ENCODE results near the gene ANTXRL. TPM values are rescaled to one million over a fixed set of nuclear protein-coding genes. Genes with fewer than 3 reads are reported as not detected.
"Not testable (repeated sequence)": the region's sequence is repeated elsewhere in the genome, so short reads cannot be mapped to it uniquely, and the experiment has no call there.

The ANTXRL gene
- total RNA-seq, 4 donors from 2014 or later = not detected

DNA sequence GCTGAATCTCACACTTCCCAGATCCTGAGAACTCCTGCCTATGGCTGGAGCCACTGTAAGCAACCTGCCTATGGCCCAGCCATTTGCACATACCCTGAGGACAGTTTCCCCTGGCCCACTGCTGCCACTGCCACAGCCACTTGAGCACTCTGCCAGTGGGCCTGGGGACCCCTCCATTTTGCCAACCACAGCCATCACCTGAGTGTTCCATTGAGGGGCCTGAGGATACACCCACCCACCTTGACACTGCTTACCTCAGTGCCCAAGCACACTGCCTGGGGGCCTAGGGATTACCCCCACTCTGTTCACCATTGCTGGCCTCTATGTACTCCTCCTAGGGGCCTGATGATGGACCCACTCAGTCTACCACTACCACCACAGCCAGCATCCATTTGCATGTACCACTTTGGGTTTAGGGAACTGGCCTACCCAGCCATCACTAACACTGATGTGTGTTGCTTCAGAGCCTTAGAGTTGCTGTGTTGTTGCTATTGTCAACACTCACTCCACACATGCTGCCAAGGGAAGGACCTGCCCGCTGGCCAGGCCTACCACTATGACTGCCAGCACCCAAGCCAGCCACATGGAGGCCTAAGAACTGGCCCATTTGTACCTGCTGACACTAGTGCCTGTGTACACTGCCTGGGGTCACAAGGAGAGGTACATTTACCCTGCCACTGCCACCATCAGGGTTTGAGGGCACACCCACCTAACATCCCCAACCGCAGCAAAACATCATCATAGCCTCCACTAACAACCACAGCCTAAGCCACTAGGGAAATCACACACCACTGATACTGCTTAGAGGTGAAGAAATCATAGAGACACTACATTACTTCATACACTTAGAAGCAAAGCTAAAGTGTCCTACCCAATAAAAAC lies 45.9 kb upstream of the ANTXRL start:
- Histone ChIP-seq H3K9me3 (peaks cover 0 to 5% (median 0%) of the 10 kb centered on the region in 3 donors), H3K4me1 (no peaks in the 10 kb centered on the region), H3K27ac (no peak overlapping the region), H3K27me3 (no peaks in the 10 kb centered on the region), H3K36me3 (no peaks in the 10 kb centered on the region), H3K4me3 (no peak overlapping the region)
- intact Hi-C loops (cut with DNase I; ENCODE audit: low total_unique reads) (no loop called here), in situ Hi-C loops (cut with MboI; ENCODE audit: low sequenced_read_pairs in 4 of 4) (no loop called here)
- TF ChIP-seq, protein P1, sequence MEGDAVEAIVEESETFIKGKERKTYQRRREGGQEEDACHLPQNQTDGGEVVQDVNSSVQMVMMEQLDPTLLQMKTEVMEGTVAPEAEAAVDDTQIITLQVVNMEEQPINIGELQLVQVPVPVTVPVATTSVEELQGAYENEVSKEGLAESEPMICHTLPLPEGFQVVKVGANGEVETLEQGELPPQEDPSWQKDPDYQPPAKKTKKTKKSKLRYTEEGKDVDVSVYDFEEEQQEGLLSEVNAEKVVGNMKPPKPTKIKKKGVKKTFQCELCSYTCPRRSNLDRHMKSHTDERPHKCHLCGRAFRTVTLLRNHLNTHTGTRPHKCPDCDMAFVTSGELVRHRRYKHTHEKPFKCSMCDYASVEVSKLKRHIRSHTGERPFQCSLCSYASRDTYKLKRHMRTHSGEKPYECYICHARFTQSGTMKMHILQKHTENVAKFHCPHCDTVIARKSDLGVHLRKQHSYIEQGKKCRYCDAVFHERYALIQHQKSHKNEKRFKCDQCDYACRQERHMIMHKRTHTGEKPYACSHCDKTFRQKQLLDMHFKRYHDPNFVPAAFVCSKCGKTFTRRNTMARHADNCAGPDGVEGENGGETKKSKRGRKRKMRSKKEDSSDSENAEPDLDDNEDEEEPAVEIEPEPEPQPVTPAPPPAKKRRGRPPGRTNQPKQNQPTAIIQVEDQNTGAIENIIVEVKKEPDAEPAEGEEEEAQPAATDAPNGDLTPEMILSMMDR (IDR thresholded peaks at IDR 0.05 in 4 of 5, conservative IDR thresholded peaks at IDR 0.05 in 1 of 5) = no peak
- TF ChIP-seq POLR2A (IDR thresholded peaks at IDR 0.05) = no peak
- ATAC-seq (no peak), DNase-seq (no peak)

DNA sequence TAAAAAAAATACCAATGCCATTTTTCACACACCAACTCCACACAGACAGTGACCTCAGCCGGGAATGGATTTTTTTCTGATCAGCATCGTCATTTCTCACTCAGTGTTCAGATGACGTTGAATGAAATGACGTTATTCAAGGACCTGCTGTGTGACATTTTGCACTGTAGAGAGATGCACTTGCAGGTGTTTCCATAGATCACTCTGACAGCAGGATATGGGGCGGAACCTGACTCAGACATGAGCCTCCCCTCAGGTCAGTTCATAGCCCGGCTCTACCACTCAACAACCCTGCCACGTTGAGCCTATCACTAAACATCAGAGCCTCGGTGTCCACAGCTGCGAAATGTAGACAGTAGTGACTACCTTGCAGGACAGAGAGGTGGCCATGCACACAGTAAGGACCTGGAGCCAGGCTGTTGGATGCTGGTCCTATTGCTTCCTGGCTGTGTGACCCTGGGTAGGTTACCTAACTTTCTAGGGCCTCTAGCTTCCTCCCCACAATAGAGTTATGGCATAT lies 41.4 kb upstream of the ANTXRL start:
- H3K36me3 ChIP-seq = no peaks in the 10 kb centered on the region
- no peak overlapping the region for H3K4me3 ChIP-seq
- TF ChIP-seq, protein P1 (IDR thresholded peaks at IDR 0.05 in 4 of 5, conservative IDR thresholded peaks at IDR 0.05 in 1 of 5) = no peak
- TF ChIP-seq POLR2A (IDR thresholded peaks at IDR 0.05) = no peak
- ATAC-seq = no peak
- H3K9me3 ChIP-seq = peaks cover 0 to 5% (median 0%) of the 10 kb centered on the region in 3 donors
- in situ Hi-C loops (cut with MboI; ENCODE audit: low sequenced_read_pairs in 4 of 4) = no loop called here
- H3K27ac ChIP-seq = no peak overlapping the region
- no peaks in the 10 kb centered on the region for H3K4me1 ChIP-seq
- no peak for DNase-seq
- no peaks in the 10 kb centered on the region for H3K27me3 ChIP-seq
- intact Hi-C loops (cut with DNase I; ENCODE audit: low total_unique reads) = no loop called here

DNA sequence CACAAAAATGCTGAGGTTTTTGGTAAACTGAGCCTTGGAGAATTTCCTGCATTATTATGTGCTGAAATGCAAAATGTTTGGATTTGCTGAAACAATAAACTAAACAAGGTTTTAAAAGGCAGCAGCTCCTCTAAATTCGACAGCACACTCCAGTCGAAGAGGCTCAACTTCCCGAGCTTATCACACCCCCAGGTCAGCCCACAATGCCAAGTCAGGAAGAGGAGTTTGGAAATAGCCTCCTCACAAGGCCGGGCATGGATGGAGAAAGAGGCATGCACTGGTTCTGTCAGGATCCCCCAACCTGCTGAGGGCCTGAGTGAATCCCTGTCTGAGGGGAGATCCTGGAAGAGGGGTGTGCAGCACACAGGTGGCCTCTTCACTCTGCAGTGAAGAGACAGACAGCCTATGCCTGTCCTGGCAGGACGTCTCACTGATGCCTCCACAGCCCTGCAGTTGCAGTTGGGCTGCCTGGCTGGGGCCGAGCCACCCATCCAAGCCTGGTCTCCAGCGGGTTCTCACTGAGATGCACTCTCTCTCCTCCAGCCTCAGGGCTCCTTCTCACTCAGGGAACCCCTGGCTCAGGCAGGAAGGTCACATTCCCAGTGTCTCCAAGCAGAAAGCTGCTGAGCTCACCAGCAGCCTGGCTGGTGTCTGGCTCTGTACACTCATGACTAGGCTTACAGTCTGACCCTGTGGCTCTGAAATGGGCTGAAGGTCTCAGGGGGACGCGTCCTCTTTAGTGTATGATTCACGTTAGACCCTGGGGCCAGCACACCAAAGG lies 40.2 kb upstream of the ANTXRL start:
- in situ Hi-C loops (cut with MboI; ENCODE audit: low sequenced_read_pairs in 4 of 4); intact Hi-C loops (cut with DNase I; ENCODE audit: low total_unique reads); H3K4me1 ChIP-seq; H3K27me3 ChIP-seq; H3K4me3 ChIP-seq; H3K9me3 ChIP-seq; H3K36me3 ChIP-seq; ATAC-seq; H3K27ac ChIP-seq; DNase-seq: not testable (repeated sequence)

DNA sequence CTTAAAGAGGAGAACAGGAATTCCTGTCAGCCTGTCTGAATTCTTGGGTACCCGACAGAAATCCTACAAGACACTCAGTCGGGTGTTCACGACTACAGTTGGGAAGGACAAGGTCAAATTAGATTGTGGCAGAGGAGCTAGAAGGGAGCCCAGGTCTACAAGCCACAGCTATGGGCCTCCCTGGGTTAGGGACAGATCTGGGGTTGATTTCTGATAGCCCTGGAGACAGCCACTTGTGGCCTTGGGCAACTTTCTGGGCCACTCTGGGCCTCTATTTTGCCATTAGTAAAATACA lies 39.7 kb upstream of the ANTXRL start:
- H3K27ac ChIP-seq = no peak overlapping the region
- TF ChIP-seq, protein P1 (IDR thresholded peaks at IDR 0.05 in 4 of 5, conservative IDR thresholded peaks at IDR 0.05 in 1 of 5) = no peak
- no peak for TF ChIP-seq POLR2A (IDR thresholded peaks at IDR 0.05)
- peaks cover 0 to 2% (median 0%) of the 10 kb centered on the region in 3 donors for H3K9me3 ChIP-seq
- H3K4me1 ChIP-seq = no peaks in the 10 kb centered on the region
- no peak for ATAC-seq
- H3K27me3 ChIP-seq = no peaks in the 10 kb centered on the region
- DNase-seq = no peak
- no peaks in the 10 kb centered on the region for H3K36me3 ChIP-seq
- intact Hi-C loops (cut with DNase I; ENCODE audit: low total_unique reads) = no loop called here
- H3K4me3 ChIP-seq = no peak overlapping the region
- in situ Hi-C loops (cut with MboI; ENCODE audit: low sequenced_read_pairs in 4 of 4) = no loop called here
